CD14-positive monocyte (primary cell): ENCODE results near the gene PLOD1. TPM values are rescaled to one million over a fixed set of nuclear protein-coding genes. Genes with fewer than 3 reads are reported as not detected.

Experiments used
- DNase-seq, 3 donors: peaks; one replicate each; pipeline ENCODE4 v3.0.0-alpha.2; 2011 to 2022
- H2AFZ ChIP-seq: 2 replicates; pipeline ENCODE4 v1.6.0; 2012; ENCODE audit warnings: mild to moderate bottlenecking, low read depth, low read length, inconsistent platforms; ENCODE audit not compliant: insufficient read depth, poor library complexity, severe bottlenecking
- H3K27ac ChIP-seq, 2 donors: 1 replicate in 1 of 2; 2 replicates in 1 of 2; pipeline ENCODE4 v1.5.1; 2012 to 2013; ENCODE audit warnings: low read length in 2 of 2, control low read depth in 1 of 2, inconsistent platforms in 1 of 2, low read depth in 1 of 2, mild to moderate bottlenecking in 1 of 2
- H3K27me3 ChIP-seq, 2 donors: one replicate each; pipeline versions ENCODE4 v1.6.0 to v1.6.1; 2011 to 2013; ENCODE audit warnings: low read length in 2 of 2; ENCODE audit not compliant: control insufficient read depth in 2 of 2, insufficient read depth in 2 of 2
- H3K36me3 ChIP-seq, 2 donors: replicated peaks in 1 of 2; 1 replicate in 1 of 2; 2 replicates in 1 of 2; pipeline versions ENCODE4 v1.5.1 to v1.6.1; 2012 to 2013; ENCODE audit warnings: low read length in 2 of 2, control low read depth in 1 of 2, inconsistent platforms in 1 of 2, mild to moderate bottlenecking in 1 of 2; ENCODE audit not compliant: insufficient read depth in 2 of 2, control insufficient read depth in 1 of 2
- H3K4me1 ChIP-seq, 2 donors: 1 replicate in 1 of 2; 2 replicates in 1 of 2; pipeline versions ENCODE4 v1.5.1 to v1.6.1; 2012 to 2013; ENCODE audit warnings: low read length in 2 of 2, control low read depth in 1 of 2, inconsistent platforms in 1 of 2, mild to moderate bottlenecking in 1 of 2, moderate library complexity in 1 of 2; ENCODE audit not compliant: insufficient read depth in 2 of 2, control insufficient read depth in 1 of 2
- H3K4me2 ChIP-seq: replicated peaks from 2 replicates; pipeline ENCODE3; 2012; ENCODE audit warnings: low read length, moderate library complexity, mild to moderate bottlenecking; ENCODE audit not compliant: poor library complexity, severe bottlenecking; ENCODE audit errors: extremely low read depth
- H3K4me3 ChIP-seq, 3 experiments: fragments of 200-600 bp in 1 of 3; sonication (generic) in 1 of 3; replicated peaks in 1 of 3; 1 replicate in 2 of 3; 2 replicates in 1 of 3; pipeline ENCODE4 v1.5.1; 2011 to 2013; ENCODE audit warnings: low read length in 3 of 3, mild to moderate bottlenecking in 3 of 3, control low read depth in 2 of 3, low read depth in 2 of 3, inconsistent platforms in 1 of 3, moderate library complexity in 1 of 3
- H3K79me2 ChIP-seq: 2 replicates; pipeline ENCODE4 v1.6.0; 2012; ENCODE audit warnings: mild to moderate bottlenecking, control low read depth, inconsistent platforms, low read length, moderate library complexity; ENCODE audit not compliant: insufficient read depth
- H3K9ac ChIP-seq: 2 replicates; pipeline ENCODE4 v1.6.0; 2017; ENCODE audit warnings: low read length, mild to moderate bottlenecking; ENCODE audit not compliant: insufficient read depth, poor library complexity, severe bottlenecking
- H3K9me3 ChIP-seq, 2 donors: replicated peaks in 1 of 2; 1 replicate in 1 of 2; 2 replicates in 1 of 2; pipeline versions ENCODE4 v1.5.1 to v1.6.1; 2012 to 2013; ENCODE audit warnings: low read length in 2 of 2, control low read depth in 1 of 2; ENCODE audit not compliant: control insufficient read depth in 1 of 2, insufficient read depth in 1 of 2
- H4K20me1 ChIP-seq: 2 replicates; pipeline ENCODE4 v1.6.0; 2012; ENCODE audit warnings: mild to moderate bottlenecking, low read length, control low read depth, moderate library complexity; ENCODE audit not compliant: insufficient read depth
- H3K27ac Mint-ChIP-seq, 7 donors: one replicate each; pipeline ENCODE4 v1.8.0; 2020; ENCODE audit warnings: mild to moderate bottlenecking in 7 of 7, mixed read lengths in 7 of 7, moderate library complexity in 6 of 7, inconsistent platforms in 2 of 7
- H3K27me3 Mint-ChIP-seq, 3 donors: one replicate each; pipeline ENCODE4 v1.8.0; 2021 to 2022; ENCODE audit warnings: low read depth in 3 of 3, mild to moderate bottlenecking in 3 of 3, mixed read lengths in 3 of 3, moderate library complexity in 3 of 3, inconsistent platforms in 1 of 3
- H3K36me3 Mint-ChIP-seq, 2 donors: one replicate each; pipeline ENCODE4 v1.8.0; 2020; ENCODE audit warnings: mixed read lengths in 2 of 2, inconsistent platforms in 1 of 2, mild to moderate bottlenecking in 1 of 2
- H3K4me1 Mint-ChIP-seq: one replicate; pipeline ENCODE4 v1.8.0; 2020; ENCODE audit warnings: mild to moderate bottlenecking, mixed read lengths
- H3K4me3 Mint-ChIP-seq, 2 donors: one replicate each; pipeline ENCODE4 v1.8.0; 2020; ENCODE audit warnings: mild to moderate bottlenecking in 2 of 2, mixed read lengths in 2 of 2, moderate library complexity in 1 of 2
- H3K9me3 Mint-ChIP-seq, 7 donors: one replicate each; pipeline ENCODE4 v1.8.0; 2020 to 2022; ENCODE audit warnings: mixed read lengths in 7 of 7, mild to moderate bottlenecking in 6 of 7, moderate library complexity in 6 of 7, inconsistent platforms in 2 of 7
- WGBS: methylation state at CpG from one replicate; pipeline ENCODE4 v1.1.5; 2013; ENCODE audit warnings: missing lambda C conversion rate; ENCODE audit not compliant: insufficient coverage; 5-methylcytosine and 5-hydroxymethylcytosine counted together
- intact Hi-C, 2 donors: fragments of 100-400 bp; cut with micrococcal nuclease; formaldehyde crosslinking; loops; one replicate each; pipeline versions ENCODE4 v1.15.0 to v1.15.1; 2023
- polyA plus RNA-seq, 3 donors: library from polyadenylated mRNA; depleted of rRNA in 1 of 3; unstranded in 2 of 3; stranded (reverse) in 1 of 3; fragments of 300-500 nt in 2 of 3; fragments of >200 nt in 1 of 3; fragmentation: Illumina TruSeq in 2 of 3; gene quantifications; 1 replicate in 2 of 3; 2 replicates in 1 of 3; pipeline ENCODE4 v1.2.3, GENCODE V29; 2012 to 2021
- TF ChIP-seq, protein P1 (sequence below): fragments of 200-600 bp; IDR thresholded peaks from one replicate; pipeline ENCODE4 v1.8.0; 2022; ENCODE audit warnings: antibody characterized with exemption, mild to moderate bottlenecking

PLOD1 gene
- polyA plus RNA-seq, 3 donors, result 44.5 to 53.4 (median 53.1) TPM

DNA sequence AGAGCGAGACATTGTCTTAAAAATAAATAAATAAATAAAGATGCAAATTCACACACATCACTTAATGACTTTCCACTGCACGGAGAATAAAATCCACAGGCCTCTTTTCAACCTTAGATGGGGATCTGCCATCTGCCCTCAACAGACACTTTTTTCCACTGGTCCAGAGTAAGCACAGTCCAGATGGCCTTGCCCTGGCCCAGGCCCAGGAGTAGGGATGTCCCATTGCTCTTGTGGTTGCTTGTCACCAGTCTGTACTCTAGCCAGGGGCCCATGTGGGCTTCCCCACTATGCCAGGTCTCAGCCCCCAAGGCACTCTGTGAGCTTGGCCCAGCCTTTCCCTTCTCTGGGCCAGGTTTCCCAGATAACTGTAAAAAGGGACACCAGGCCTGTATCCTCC, 17.4 kb downstream of the PLOD1 start:
- Histone ChIP-seq H2AFZ (no peak overlapping the region), H3K36me3 (peaks cover 41 to 72% of the 10 kb centered on the region in 2 donors), H3K9me3 (peaks cover 0 to 6% of the 10 kb centered on the region in 2 donors), H3K27ac (no peak overlapping the region), H4K20me1 (no peaks in the 10 kb centered on the region), H3K4me2 (no peak overlapping the region), H3K27me3 (no peaks in the 10 kb centered on the region), H3K4me3 (no peak overlapping the region), H3K79me2 (no peaks in the 10 kb centered on the region), H3K4me1 (no peaks in the 10 kb centered on the region), H3K9ac (no peak overlapping the region)
- peaks cover 3% of the 10 kb centered on the region for H3K4me1 Mint-ChIP-seq
- no peak overlapping the region for H3K4me3 Mint-ChIP-seq
- intact Hi-C loops, result no loop called here
- no peak for DNase-seq
- TF ChIP-seq, protein P1, sequence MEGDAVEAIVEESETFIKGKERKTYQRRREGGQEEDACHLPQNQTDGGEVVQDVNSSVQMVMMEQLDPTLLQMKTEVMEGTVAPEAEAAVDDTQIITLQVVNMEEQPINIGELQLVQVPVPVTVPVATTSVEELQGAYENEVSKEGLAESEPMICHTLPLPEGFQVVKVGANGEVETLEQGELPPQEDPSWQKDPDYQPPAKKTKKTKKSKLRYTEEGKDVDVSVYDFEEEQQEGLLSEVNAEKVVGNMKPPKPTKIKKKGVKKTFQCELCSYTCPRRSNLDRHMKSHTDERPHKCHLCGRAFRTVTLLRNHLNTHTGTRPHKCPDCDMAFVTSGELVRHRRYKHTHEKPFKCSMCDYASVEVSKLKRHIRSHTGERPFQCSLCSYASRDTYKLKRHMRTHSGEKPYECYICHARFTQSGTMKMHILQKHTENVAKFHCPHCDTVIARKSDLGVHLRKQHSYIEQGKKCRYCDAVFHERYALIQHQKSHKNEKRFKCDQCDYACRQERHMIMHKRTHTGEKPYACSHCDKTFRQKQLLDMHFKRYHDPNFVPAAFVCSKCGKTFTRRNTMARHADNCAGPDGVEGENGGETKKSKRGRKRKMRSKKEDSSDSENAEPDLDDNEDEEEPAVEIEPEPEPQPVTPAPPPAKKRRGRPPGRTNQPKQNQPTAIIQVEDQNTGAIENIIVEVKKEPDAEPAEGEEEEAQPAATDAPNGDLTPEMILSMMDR, result no peak
- H3K36me3 Mint-ChIP-seq, result peaks cover 53 to 78% of the 10 kb centered on the region in 2 donors
- WGBS, result 100% methylated on average over 1 of the region's 2 CpGs
- H3K27ac Mint-ChIP-seq, result peak overlapping the region in 1 of 7 donors; percentile 41
- peaks cover 2 to 11% (median 6%) of the 10 kb centered on the region in 7 donors for H3K9me3 Mint-ChIP-seq
- H3K27me3 Mint-ChIP-seq, result no peaks in the 10 kb centered on the region

DNA sequence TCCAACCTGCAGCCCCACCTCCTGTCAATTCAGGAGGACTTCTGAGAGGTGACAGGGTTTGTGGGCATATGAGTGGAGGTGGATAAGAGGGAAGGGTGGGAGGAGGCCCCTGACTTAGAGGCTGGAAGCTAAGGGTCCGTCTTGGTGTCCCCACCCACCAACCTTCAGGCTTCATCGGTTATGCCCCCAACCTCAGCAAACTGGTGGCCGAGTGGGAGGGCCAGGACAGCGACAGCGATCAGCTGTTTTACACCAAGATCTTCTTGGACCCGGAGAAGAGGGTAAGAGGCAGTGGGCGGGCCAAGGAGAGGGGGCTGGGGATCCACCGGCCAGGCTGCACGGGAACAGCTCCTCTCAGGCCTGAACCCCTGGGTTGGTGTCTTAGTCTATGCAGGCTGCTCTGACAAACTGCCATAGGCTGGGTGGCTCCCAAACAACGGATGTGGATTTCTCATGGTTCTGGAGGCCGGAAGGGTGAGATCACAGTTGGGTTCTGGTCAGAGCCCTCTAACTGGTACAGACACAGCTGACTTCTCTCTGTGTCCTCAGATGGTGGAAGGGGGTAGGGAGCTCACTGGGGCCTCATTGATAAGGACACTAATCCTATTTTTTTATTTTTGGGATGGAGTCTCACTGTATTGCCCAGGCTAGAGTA, 18.1 kb downstream of the PLOD1 start:
- no peak for DNase-seq
- TF ChIP-seq, protein P1, result no peak
- no peaks in the 10 kb centered on the region for H3K4me1 ChIP-seq
- no peak overlapping the region for H3K9ac ChIP-seq
- H4K20me1 ChIP-seq, result no peaks in the 10 kb centered on the region
- peaks cover 46 to 78% of the 10 kb centered on the region in 2 donors for H3K36me3 ChIP-seq
- 98% methylated on average over 9 of the region's 11 CpGs for WGBS
- Mint-ChIP-seq H3K36me3 (peaks cover 59 to 82% of the 10 kb centered on the region in 2 donors), H3K9me3 (peaks cover 2 to 10% (median 6%) of the 10 kb centered on the region in 7 donors), H3K27ac (peak overlapping the region in 3 of 7 donors; percentile 3 to 10 (median 6)), H3K27me3 (no peaks in the 10 kb centered on the region), H3K4me1 (peaks cover 3% of the 10 kb centered on the region), H3K4me3 (no peak overlapping the region)
- intact Hi-C loops, result no loop called here
- no peak overlapping the region for H3K4me2 ChIP-seq
- H3K4me3 ChIP-seq, result no peak overlapping the region
- no peak overlapping the region for H2AFZ ChIP-seq
- H3K27ac ChIP-seq, result no peak overlapping the region
- no peaks in the 10 kb centered on the region for H3K79me2 ChIP-seq
- peaks cover 0 to 6% of the 10 kb centered on the region in 2 donors for H3K9me3 ChIP-seq
- H3K27me3 ChIP-seq, result no peaks in the 10 kb centered on the region
